Esophagus squamous epithelium (tissue), 4 donors: ENCODE results near the gene TIMM17A.

Experiments
- CTCF ChIP-seq, 6 experiments: fragments of 450-650 bp in 4 of 6; fragments of 200-600 bp in 2 of 6; sonication (generic) in 2 of 6; IDR thresholded peaks; one replicate each; pipeline ENCODE4 v1.5.1; 2016 to 2019; ENCODE audit warnings: antibody characterized with exemption in 6 of 6, mild to moderate bottlenecking in 4 of 6, moderate library complexity in 4 of 6
- POLR2A ChIP-seq, 4 donors: fragments of 450-650 bp; IDR thresholded peaks; one replicate each; pipeline ENCODE4 v1.6.1; 2017; ENCODE audit warnings: antibody characterized with exemption in 4 of 4, mild to moderate bottlenecking in 4 of 4, moderate library complexity in 3 of 4

GRCh38 chr1:201911826-201912571, 43.3 kb upstream of the TIMM17A start:
- no peak for TF ChIP-seq CTCF (IDR thresholded peaks at IDR 0.05)
- TF ChIP-seq POLR2A (IDR thresholded peaks at IDR 0.05) = no peak
